ENCODE results near the gene SELENOS. TPM values are rescaled to one million over a fixed set of nuclear protein-coding genes. Genes with fewer than 3 reads are reported as not detected.

Gene SELENOS
- total and polyA plus RNA-seq, 9 of the 15 experiments (the other 6 are each of a cell fraction or from before 2014, with no cell fraction given): 24.9 to 57.4 (median 47.9) TPM

- no peak for TF ChIP-seq CHD7 (IDR thresholded peaks at IDR 0.05; ENCODE audit: low read depth, low read length)
- TF ChIP-seq HES1 (IDR thresholded peaks at IDR 0.05; ENCODE audit: low read depth): peak; percentile 77
- peak; percentile 100 for TF ChIP-seq DPF2 (IDR thresholded peaks at IDR 0.05)
- no peak; the same call in 1 of the 2 replicates for TF ChIP-seq ZBTB5 (IDR thresholded peaks at IDR 0.05)
- TF ChIP-seq SAFB (IDR thresholded peaks at IDR 0.05; ENCODE audit: borderline replicate concordance, low read depth, low read length): no peak
- TF ChIP-seq, protein P1, sequence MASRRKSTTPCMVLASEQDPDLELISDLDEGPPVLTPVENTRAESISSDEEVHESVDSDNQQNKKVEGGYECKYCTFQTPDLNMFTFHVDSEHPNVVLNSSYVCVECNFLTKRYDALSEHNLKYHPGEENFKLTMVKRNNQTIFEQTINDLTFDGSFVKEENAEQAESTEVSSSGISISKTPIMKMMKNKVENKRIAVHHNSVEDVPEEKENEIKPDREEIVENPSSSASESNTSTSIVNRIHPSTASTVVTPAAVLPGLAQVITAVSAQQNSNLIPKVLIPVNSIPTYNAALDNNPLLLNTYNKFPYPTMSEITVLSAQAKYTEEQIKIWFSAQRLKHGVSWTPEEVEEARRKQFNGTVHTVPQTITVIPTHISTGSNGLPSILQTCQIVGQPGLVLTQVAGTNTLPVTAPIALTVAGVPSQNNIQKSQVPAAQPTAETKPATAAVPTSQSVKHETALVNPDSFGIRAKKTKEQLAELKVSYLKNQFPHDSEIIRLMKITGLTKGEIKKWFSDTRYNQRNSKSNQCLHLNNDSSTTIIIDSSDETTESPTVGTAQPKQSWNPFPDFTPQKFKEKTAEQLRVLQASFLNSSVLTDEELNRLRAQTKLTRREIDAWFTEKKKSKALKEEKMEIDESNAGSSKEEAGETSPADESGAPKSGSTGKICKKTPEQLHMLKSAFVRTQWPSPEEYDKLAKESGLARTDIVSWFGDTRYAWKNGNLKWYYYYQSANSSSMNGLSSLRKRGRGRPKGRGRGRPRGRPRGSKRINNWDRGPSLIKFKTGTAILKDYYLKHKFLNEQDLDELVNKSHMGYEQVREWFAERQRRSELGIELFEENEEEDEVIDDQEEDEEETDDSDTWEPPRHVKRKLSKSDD (conservative IDR thresholded peaks at IDR 0.05; ENCODE audit: low read length): no peak
- no peak for TF ChIP-seq RBM34 (IDR thresholded peaks at IDR 0.05; ENCODE audit: borderline replicate concordance, insufficient read depth, low read length)
- TF ChIP-seq, protein P2, sequence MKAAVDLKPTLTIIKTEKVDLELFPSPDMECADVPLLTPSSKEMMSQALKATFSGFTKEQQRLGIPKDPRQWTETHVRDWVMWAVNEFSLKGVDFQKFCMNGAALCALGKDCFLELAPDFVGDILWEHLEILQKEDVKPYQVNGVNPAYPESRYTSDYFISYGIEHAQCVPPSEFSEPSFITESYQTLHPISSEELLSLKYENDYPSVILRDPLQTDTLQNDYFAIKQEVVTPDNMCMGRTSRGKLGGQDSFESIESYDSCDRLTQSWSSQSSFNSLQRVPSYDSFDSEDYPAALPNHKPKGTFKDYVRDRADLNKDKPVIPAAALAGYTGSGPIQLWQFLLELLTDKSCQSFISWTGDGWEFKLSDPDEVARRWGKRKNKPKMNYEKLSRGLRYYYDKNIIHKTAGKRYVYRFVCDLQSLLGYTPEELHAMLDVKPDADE (conservative IDR thresholded peaks at IDR 0.05; ENCODE audit: control insufficient read depth, low read depth, low read length): no peak
- no peak for TF ChIP-seq CAMTA2 (CRISPR knock-in tag; conservative IDR thresholded peaks at IDR 0.05)
Observed at GRCh38 chr15:101255615-101256241, 21.6 kb downstream of the SELENOS start (continued).

All from K562 (cell line).